ENCODE data around the gene SALL2. TPM values are rescaled to one million over a fixed set of nuclear protein-coding genes. Genes with fewer than 3 reads are reported as not detected.

The SALL2 gene
- total and polyA plus RNA-seq, 2 of the 8 experiments (the other 6 are each of a cell fraction or from before 2014, with no cell fraction given): 310 to 360 TPM

DNA sequence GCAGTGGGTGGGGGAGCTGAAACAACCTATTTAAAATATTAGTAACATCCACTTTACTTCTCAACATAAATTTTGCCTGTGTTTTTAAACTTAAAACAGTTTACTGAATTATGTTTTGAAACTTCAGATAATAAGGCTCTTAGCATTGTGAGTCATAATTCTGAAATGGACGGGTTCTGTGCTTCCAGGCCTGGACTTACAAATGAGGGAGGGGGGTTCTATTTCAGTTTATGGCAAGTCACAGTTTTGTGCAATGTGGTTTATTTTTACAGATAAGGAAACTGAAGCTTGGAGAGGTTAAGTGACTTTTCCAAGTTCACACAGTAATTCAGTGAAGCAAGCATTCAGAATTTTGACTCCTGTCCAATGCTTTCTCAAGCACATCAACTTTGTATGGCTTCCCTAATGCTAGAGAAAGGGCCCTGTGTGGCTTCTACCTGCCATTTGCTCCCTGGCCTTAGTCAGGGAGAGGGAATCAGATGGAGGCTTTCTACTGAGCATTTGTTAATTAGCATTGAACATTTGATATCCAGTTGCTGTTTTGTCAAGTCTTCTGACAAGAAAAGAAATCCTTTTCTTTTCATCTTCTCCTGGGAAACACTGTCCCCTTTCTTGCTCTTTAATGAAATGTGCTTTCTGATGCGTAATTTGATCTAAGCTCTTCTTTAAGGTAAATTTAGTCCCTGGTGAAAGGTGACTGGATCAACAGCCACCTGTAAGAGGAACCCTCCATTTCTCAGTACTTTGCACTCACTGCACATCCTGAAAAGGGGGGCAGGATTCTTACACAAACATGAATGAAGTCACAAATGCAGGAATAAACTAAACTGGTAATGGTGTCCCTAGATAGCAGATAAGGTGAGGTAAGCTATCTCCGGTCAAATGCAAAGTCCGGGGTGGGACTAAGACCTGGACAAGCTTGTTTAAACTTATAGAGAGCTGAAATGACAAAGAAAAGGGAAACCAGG is 2.5 kb upstream of the SALL2 start:
- Histone ChIP-seq H3K23ac (ENCODE audit: insufficient read length) (no peak overlapping the region), H3K9ac (replicated peaks in 1 of 4; ENCODE audit: extremely low read depth in 1 of 4, low read depth in 3 of 4, low read length in 3 of 4) (no peak overlapping the region; a peak in 1 of 7 replicates), H2AK5ac (ENCODE audit: low read depth, low read length) (no peak overlapping the region), H3K4me2 (ENCODE audit: insufficient read depth in 1 of 2, low read depth in 2 of 2, low read length in 2 of 2) (peak overlapping the region; percentile 9 to 35; a peak in 3 of 4 replicates), H3K36me3 (ENCODE audit: control insufficient read depth in 2 of 4, insufficient read depth in 4 of 4, low read length in 3 of 4) (peaks cover 13 to 46% (median 16%) of the 10 kb centered on the region in 4 experiments), H3K4me3 (ENCODE audit: extremely low read depth in 1 of 4, insufficient read depth in 2 of 4, low read depth in 3 of 4, low read length in 4 of 4) (peak overlapping the region in 3 of 4 experiments; percentile 2 to 82 (median 15); a peak in 2 of 8 replicates), H2AFZ (ENCODE audit: low read length) (no peak overlapping the region), H3K4ac (replicated peaks; ENCODE audit: insufficient read length, low read depth, low read length) (no peak overlapping the region), H4K5ac (ENCODE audit: insufficient read length, low read depth, low read length) (peak overlapping the region; percentile 23), H2BK20ac (ENCODE audit: low read length) (peak overlapping the region; percentile 29; the same call in 1 of the 2 replicates), H2BK15ac (ENCODE audit: low read length) (no peak overlapping the region), H3K79me2 (ENCODE audit: control insufficient read depth in 1 of 2, insufficient read depth in 2 of 2, low read length in 2 of 2) (peaks cover 29 to 73% of the 10 kb centered on the region in 2 experiments), H2BK12ac (ENCODE audit: low read depth, low read length) (0 out of 2 replicates have a peak overlapping the region, but pooled peaks have one; percentile 7), H3K27ac (ENCODE audit: low read depth, low read length) (peak overlapping the region; percentile 20; the same call in 1 of the 2 replicates), H3K18ac (ENCODE audit: extremely low read depth, low read length) (peak overlapping the region; percentile 67; the same call in 1 of the 2 replicates), H2BK5ac (ENCODE audit: low read depth, low read length) (peak overlapping the region; percentile 42; the same call in 1 of the 2 replicates), H3K14ac (ENCODE audit: insufficient read length) (no peak overlapping the region), H4K8ac (ENCODE audit: extremely low read depth, insufficient read depth, low read length) (no peak overlapping the region), H3K27me3 (replicated peaks in 1 of 4; ENCODE audit: control insufficient read depth in 3 of 4, extremely low read depth in 1 of 4, insufficient read depth in 3 of 4, low read length in 3 of 4) (no peaks in the 10 kb centered on the region), H4K20me1 (replicated peaks in 1 of 2; ENCODE audit: control insufficient read depth in 1 of 2, insufficient read depth in 2 of 2, low read length in 2 of 2) (peaks cover 0 to 12% of the 10 kb centered on the region in 2 experiments), H3K56ac (replicated peaks; ENCODE audit: insufficient read length, low read depth, low read length) (peak overlapping the region; percentile 43), H2BK120ac (replicated peaks; ENCODE audit: low read depth, low read length) (peak overlapping the region; percentile 59), H3K9me3 (ENCODE audit: insufficient read depth in 2 of 2, low read depth in 1 of 2, low read length in 1 of 2) (no peaks in the 10 kb centered on the region), H4K91ac (replicated peaks; ENCODE audit: insufficient read length, low read length) (no peak overlapping the region), H3K79me1 (ENCODE audit: low read depth, low read length) (peaks cover 14% of the 10 kb centered on the region), H3K23me2 (ENCODE audit: low read depth, low read length) (peaks cover 12% of the 10 kb centered on the region), H3K4me1 (replicated peaks in 1 of 4; ENCODE audit: control insufficient read depth in 3 of 4, insufficient read depth in 4 of 4, low read length in 3 of 4) (peaks cover 16 to 51% (median 33%) of the 10 kb centered on the region in 4 experiments)
- 76% methylated on average over 4 of the region's 4 CpGs; no CpG with 5 or more reads in 1 of the 2 experiments for WGBS, 2 experiments (ENCODE audit: extremely low coverage in 1 of 2, insufficient coverage in 1 of 2, insufficient read length in 1 of 2, insufficient replicate concordance in 2 of 2, low coverage in 1 of 2, low lambda C conversion rate in 2 of 2, missing lambda C conversion rate in 1 of 2)
- POLR2A ChIA-PET (ENCODE audit: partially characterized antibody): interaction anchor here (0.7 to 32.5 kb wide), 7 partner anchors 5 to 861 kb away, joined by 5 to 769 read pairs (median 18); partner anchors contain the start of genes METTL3 and SALL2
- CTCF ChIA-PET (ENCODE audit: partially characterized antibody): interaction anchor here (0.9 to 7.6 kb wide), 7 partner anchors 9 to 30 kb away, joined by 3 to 59 read pairs (median 3); partner anchors contain the start of gene METTL3
- FAIRE-seq (peak; percentile 7), DNase-seq (ENCODE audit: low read depth in 1 of 2, low spot score in 2 of 2) (no peak)
- TF ChIP-seq ASH2L (IDR thresholded peaks at IDR 0.05; ENCODE audit: low read length) (no peak), BACH1 (IDR thresholded peaks at IDR 0.05; ENCODE audit: low read length) (no peak), TBP (IDR thresholded peaks at IDR 0.05; ENCODE audit: low read depth, low read length) (no peak), SIN3A (conservative IDR thresholded peaks at IDR 0.05 in 1 of 2, IDR thresholded peaks at IDR 0.05 in 1 of 2; ENCODE audit: low read depth in 1 of 2, low read length in 2 of 2) (no peak), SP4 (IDR thresholded peaks at IDR 0.05; ENCODE audit: low read length) (no peak), SP1 (IDR thresholded peaks at IDR 0.05; ENCODE audit: low read depth, low read length) (no peak), SUZ12 (IDR thresholded peaks at IDR 0.05; ENCODE audit: low read length) (no peak), EZH2 (IDR thresholded peaks at IDR 0.05; ENCODE audit: low read depth, low read length, severe bottlenecking) (no peak), PHF8 (conservative IDR thresholded peaks at IDR 0.05; ENCODE audit: low read depth, low read length) (no peak)
- TF ChIP-seq, protein P1, sequence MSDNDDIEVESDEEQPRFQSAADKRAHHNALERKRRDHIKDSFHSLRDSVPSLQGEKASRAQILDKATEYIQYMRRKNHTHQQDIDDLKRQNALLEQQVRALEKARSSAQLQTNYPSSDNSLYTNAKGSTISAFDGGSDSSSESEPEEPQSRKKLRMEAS (IDR thresholded peaks at IDR 0.05): no peak
